AG10803 (cell line): Measurements from ENCODE around the gene FLNB.

Experiments used
- DNase-seq: peaks from one replicate; pipeline ENCODE4 v3.0.0; 2010; ENCODE audit warnings: low read depth
- H3K4me3 ChIP-seq: 2 replicates; pipeline ENCODE4 v1.5.1; 2011; ENCODE audit warnings: mild to moderate bottlenecking, low read length, control low read depth
- CTCF ChIP-seq: conservative IDR thresholded peaks from 2 replicates; pipeline ENCODE4 v1.5.1; 2011; ENCODE audit warnings: mild to moderate bottlenecking, low read length, control low read depth, inconsistent platforms

FLNB gene

GRCh38 chr3:58214484-58215316 lies 206.5 kb downstream of the FLNB start:
- no peak for TF ChIP-seq CTCF
- DNase-seq = peak; percentile 39
- H3K4me3 ChIP-seq = no peak overlapping the region

- H3K4me3 ChIP-seq = no peak overlapping the region
- DNase-seq = no peak
- no peak for TF ChIP-seq CTCF
Observed at GRCh38 chr3:58215317-58216025, 207.2 kb downstream of the FLNB start.

GRCh38 chr3:58216496-58217195 lies 208.4 kb downstream of the FLNB start:
- TF ChIP-seq CTCF = no peak
- H3K4me3 ChIP-seq = no peak overlapping the region
- no peak for DNase-seq

DNA sequence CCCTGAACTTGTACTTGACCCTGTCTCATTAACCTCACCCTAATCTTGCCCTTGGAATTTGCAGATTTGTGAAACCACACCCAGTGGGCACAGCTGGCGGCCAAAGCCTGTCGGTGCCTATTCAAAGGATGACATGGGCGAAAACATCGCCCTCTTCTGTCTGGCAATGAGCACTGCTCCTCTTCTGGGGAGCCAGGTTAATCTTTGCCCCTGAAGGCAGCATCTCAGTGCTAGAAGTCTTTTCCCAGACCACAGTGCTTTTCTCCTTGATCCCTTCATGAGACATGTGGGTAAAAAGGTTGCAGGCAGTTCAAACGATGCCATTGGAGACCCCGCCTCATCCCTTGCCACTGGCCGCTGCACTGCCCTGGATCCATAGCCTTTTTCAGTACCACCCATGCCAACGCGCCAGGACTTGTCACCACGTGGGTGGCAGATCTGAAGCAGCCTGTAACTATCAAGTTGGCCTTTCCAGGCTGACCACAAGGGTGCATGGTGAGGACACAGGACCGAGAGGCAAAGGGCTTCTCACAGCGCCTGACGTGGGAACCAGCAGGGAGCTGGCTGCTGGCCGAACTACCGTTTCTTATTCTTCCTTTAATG lies 209.1 kb downstream of the FLNB start:
- no peak overlapping the region for H3K4me3 ChIP-seq
- peak; percentile 60 for DNase-seq
- peak; percentile 84 for TF ChIP-seq CTCF

DNA sequence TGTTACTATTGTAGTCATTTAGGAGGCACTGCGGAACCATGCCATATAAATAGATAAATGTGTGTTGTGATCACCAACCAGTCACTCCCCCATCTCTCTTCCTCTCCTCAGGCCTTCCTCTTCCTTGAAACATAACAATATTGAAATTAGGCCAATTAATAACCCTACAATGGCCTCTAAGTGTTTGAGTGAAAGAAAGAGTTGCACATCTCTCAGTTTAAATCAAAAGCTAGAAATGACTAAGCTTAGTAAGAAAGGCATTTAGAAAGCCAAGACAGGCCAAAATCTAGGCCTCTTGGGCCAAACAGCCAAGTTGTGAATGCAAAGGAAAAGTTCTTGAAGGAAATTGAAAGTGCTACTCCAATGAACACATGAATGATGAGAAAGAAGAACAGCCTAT lies 210.7 kb downstream of the FLNB start:
- no peak for DNase-seq
- no peak overlapping the region for H3K4me3 ChIP-seq
- TF ChIP-seq CTCF = no peak
